Keratinocyte (primary cell): Measurements from ENCODE around the gene DIAPH3.

Source experiments
- EZH2 ChIP-seq: IDR thresholded peaks from one replicate; pipeline ENCODE4 v1.6.1; 2012; ENCODE audit warnings: inconsistent platforms, mild to moderate bottlenecking, low read length, moderate library complexity
- TF ChIP-seq, protein P1 (sequence below), 3 experiments: IDR thresholded peaks in 1 of 3; conservative IDR thresholded peaks in 1 of 3; optimal IDR thresholded peaks in 1 of 3; 2 replicates in 2 of 3; 3 replicates in 1 of 3; pipeline versions ENCODE3 to v1.5.1; 2011; ENCODE audit warnings: low read length in 3 of 3, mild to moderate bottlenecking in 3 of 3, moderate library complexity in 2 of 3, control low read depth in 1 of 3, inconsistent platforms in 1 of 3; ENCODE audit not compliant: insufficient read depth in 2 of 3; ENCODE audit errors: extremely low read depth in 1 of 3

GRCh38 chr13:60167121-60167520, 3.4 kb upstream of the DIAPH3 start:
- TF ChIP-seq, protein P1, sequence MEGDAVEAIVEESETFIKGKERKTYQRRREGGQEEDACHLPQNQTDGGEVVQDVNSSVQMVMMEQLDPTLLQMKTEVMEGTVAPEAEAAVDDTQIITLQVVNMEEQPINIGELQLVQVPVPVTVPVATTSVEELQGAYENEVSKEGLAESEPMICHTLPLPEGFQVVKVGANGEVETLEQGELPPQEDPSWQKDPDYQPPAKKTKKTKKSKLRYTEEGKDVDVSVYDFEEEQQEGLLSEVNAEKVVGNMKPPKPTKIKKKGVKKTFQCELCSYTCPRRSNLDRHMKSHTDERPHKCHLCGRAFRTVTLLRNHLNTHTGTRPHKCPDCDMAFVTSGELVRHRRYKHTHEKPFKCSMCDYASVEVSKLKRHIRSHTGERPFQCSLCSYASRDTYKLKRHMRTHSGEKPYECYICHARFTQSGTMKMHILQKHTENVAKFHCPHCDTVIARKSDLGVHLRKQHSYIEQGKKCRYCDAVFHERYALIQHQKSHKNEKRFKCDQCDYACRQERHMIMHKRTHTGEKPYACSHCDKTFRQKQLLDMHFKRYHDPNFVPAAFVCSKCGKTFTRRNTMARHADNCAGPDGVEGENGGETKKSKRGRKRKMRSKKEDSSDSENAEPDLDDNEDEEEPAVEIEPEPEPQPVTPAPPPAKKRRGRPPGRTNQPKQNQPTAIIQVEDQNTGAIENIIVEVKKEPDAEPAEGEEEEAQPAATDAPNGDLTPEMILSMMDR (optimal IDR thresholded peaks at IDR 0.05 in 1 of 3, IDR thresholded peaks at IDR 0.05 in 1 of 3, conservative IDR thresholded peaks at IDR 0.05 in 1 of 3; ENCODE audit: extremely low read depth in 1 of 3, insufficient read depth in 2 of 3, low read length in 3 of 3) = no peak
- TF ChIP-seq EZH2 = no peak
